ENCODE results near the gene ENPP6. TPM values are rescaled to one million over a fixed set of nuclear protein-coding genes. Genes with fewer than 3 reads are reported as not detected.

Gene ENPP6
- total RNA-seq, 6 donors from 2014 or later = 0.30 to 0.37 (median 0.34) TPM; not detected in 3

GRCh38 chr4:184189966-184190365 lies 27.7 kb downstream of the ENPP6 start:
- TF ChIP-seq CTCF (IDR thresholded peaks at IDR 0.05) (no peak), POLR2AphosphoS5 (IDR thresholded peaks at IDR 0.05) (no peak), POLR2A (IDR thresholded peaks at IDR 0.05) (no peak), EP300 (IDR thresholded peaks at IDR 0.05) (no peak)
- H3K9me3 ChIP-seq = no peaks in the 10 kb centered on the region
- H3K27me3 ChIP-seq = no peaks in the 10 kb centered on the region
- H3K36me3 ChIP-seq = no peaks in the 10 kb centered on the region
- peaks cover 0 to 4% (median 0%) of the 10 kb centered on the region in 4 donors for H3K4me1 ChIP-seq
- no peak overlapping the region for H3K27ac ChIP-seq
- DNase-seq = no peak
- no peak for ATAC-seq (ENCODE audit: low FRiP score in 2 of 2)
- 65 to 80% methylated on average over 4 of the region's 4 CpGs for WGBS, 2 donors
- no peak overlapping the region for H3K4me3 ChIP-seq

GRCh38 chr4:184188443-184189400 lies 29.0 kb downstream of the ENPP6 start:
- Histone ChIP-seq H3K27ac (no peak overlapping the region), H3K4me3 (no peak overlapping the region), H3K36me3 (no peaks in the 10 kb centered on the region), H3K9me3 (no peaks in the 10 kb centered on the region), H3K4me1 (peaks cover 0 to 4% (median 0%) of the 10 kb centered on the region in 4 donors), H3K27me3 (no peaks in the 10 kb centered on the region)
- no peak for ATAC-seq (ENCODE audit: low FRiP score in 2 of 2)
- 74 to 76% methylated on average over 12 of the region's 12 CpGs for WGBS, 2 donors
- TF ChIP-seq POLR2A (IDR thresholded peaks at IDR 0.05) (no peak), POLR2AphosphoS5 (IDR thresholded peaks at IDR 0.05) (no peak), CTCF (IDR thresholded peaks at IDR 0.05) (no peak), EP300 (IDR thresholded peaks at IDR 0.05) (no peak)
- DNase-seq = no peak

- H3K9me3 ChIP-seq = peaks cover 0 to 2% (median 0%) of the 10 kb centered on the region in 4 donors
- ATAC-seq (ENCODE audit: low FRiP score in 2 of 2) (no peak), DNase-seq (no peak)
- no peaks in the 10 kb centered on the region for H3K36me3 ChIP-seq
- no peak overlapping the region for H3K4me3 ChIP-seq
- H3K27me3 ChIP-seq = no peaks in the 10 kb centered on the region
- no peak overlapping the region for H3K27ac ChIP-seq
- WGBS, 2 donors = 78 to 81% methylated on average over 5 to 6 of the region's 6 CpGs
- H3K4me1 ChIP-seq = no peaks in the 10 kb centered on the region
- no peak for TF ChIP-seq POLR2AphosphoS5 (IDR thresholded peaks at IDR 0.05)
- no peak for TF ChIP-seq EP300 (IDR thresholded peaks at IDR 0.05)
- no peak for TF ChIP-seq CTCF (IDR thresholded peaks at IDR 0.05)
These were observed 40.4 kb downstream of the ENPP6 start for GRCh38 chr4:184177271-184177670.

- H3K4me1 ChIP-seq = no peaks in the 10 kb centered on the region
- H3K9me3 ChIP-seq = peaks cover 0 to 2% (median 0%) of the 10 kb centered on the region in 4 donors
- H3K36me3 ChIP-seq = no peaks in the 10 kb centered on the region
- TF ChIP-seq EP300 (IDR thresholded peaks at IDR 0.05) (no peak), POLR2A (IDR thresholded peaks at IDR 0.05) (no peak), CTCF (IDR thresholded peaks at IDR 0.05) (no peak), POLR2AphosphoS5 (IDR thresholded peaks at IDR 0.05) (no peak)
- DNase-seq (no peak), ATAC-seq (ENCODE audit: low FRiP score in 2 of 2) (no peak)
- 89 to 90% methylated on average over 16 of the region's 16 CpGs for WGBS, 2 donors
- H3K27me3 ChIP-seq = no peaks in the 10 kb centered on the region
- no peak overlapping the region for H3K27ac ChIP-seq
- no peak overlapping the region for H3K4me3 ChIP-seq
These were observed 42.8 kb downstream of the ENPP6 start for GRCh38 chr4:184174571-184175488.

Measured in upper lobe of left lung (tissue), 6 donors.